ENCODE results near the gene GDPD5.
A peak's percentile ranks its signal among the peaks of the same experiment; 100 is the strongest.

Gene GDPD5

DNA sequence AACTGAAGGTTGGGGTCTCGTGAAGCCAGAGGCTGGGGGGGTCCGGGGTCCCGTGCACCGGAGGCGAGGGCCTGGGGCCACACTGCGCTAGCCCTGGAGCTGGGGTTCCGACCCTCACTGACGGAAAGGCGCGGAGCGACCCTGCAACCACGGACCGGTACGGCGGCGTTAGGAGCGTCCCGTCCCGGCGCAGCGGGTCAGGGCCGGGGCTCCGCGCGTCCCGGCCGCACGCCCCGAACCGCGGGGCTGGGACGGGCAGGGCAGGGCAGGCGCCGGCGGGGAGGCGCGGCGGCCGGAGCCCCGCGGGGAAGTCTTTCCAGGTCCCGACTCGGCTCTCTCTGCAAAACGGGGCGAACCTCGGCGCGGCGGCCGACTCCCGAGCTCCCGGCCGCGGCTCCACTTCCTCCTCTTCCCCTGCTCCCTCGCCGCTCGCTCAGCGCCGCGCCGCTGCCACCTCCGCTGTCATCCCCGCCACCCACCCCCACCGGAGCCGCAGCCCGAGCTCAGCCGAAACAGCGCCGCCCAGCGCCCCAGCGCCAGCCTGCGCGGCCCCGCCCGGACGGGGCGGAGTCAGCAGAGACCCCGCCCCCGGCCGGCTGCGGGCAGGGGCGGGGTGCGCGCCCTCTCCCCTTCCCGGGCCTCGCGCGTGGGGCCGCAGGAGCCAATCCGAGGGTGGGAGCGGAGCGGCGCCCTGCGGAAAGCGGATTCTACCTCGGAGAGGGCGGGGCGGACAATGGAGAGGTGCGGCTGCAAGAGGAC, at the start of gene GDPD5:
GDPD5 (minus strand) TSS at position 509 of the 759 bp plus-strand sequence. CDS start 48,206 bp downstream, outside the sequence.
- intact Hi-C loops (cut with DNase I): no loop called here
- DNase-seq: peak; percentile 34 to 94 (median 87)

GRCh38 chr11:75574698-75575602, 49.2 kb upstream of the GDPD5 start:
- DNase-seq: no peak
- intact Hi-C loops (cut with DNase I): no loop called here

- intact Hi-C loops (cut with DNase I): no loop called here
- no peak for DNase-seq
These were observed 47.0 kb upstream of the GDPD5 start for GRCh38 chr11:75572744-75573143.

DNA sequence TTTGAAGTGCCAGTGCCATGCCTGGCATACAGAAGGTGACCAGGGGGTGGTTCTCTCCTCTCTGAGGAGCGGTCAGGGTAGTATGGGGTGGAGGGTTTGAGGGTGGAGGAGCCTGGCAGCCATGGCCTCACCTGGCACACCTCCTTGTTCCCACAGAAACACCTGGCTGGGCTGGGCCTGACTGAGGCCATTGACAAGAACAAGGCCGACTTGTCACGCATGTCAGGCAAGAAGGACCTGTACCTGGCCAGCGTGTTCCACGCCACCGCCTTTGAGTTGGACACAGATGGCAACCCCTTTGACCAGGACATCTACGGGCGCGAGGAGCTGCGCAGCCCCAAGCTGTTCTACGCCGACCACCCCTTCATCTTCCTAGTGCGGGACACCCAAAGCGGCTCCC, 45.9 kb upstream of the GDPD5 start:
- intact Hi-C loops (cut with DNase I): no loop called here
- DNase-seq: no peak

DNA sequence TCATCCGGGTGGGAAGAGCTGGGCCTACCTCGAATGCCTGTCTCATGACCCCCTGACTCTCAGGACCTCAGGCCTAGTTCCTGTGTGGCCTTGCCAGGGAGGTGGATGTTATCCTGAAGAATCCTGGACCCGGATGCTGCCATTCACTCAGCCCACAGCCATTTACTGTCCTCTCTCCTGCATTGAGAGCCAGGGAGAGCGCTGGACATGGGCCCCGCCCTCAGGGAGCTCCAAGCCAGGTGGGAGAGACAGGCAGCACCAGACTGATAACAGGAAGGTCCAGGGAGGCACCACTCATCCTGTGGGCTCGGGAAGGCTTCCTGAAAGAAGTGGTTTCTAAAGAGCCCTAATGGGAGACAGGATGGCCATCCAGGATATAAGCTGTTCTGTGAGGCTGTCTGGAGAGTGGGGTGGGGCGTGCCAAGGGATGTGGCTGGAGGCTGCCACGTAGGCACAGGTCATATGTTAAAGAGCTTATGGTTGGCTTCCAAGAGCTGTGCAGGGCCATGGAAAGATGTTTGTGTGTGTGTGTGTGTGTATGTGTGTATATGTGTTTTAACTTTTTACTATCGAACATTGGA, 44.9 kb upstream of the GDPD5 start:
- DNase-seq: no peak
- intact Hi-C loops (cut with DNase I): no loop called here

- intact Hi-C loops (cut with DNase I): no loop called here
- no peak for DNase-seq
These were observed 43.0 kb upstream of the GDPD5 start for GRCh38 chr11:75568616-75569219.

GRCh38 chr11:75567971-75568370, 42.2 kb upstream of the GDPD5 start:
- DNase-seq: no peak
- intact Hi-C loops (cut with DNase I): no loop called here

- DNase-seq: no peak
- intact Hi-C loops (cut with DNase I): no loop called here
These were observed 41.1 kb upstream of the GDPD5 start for GRCh38 chr11:75566763-75567279.

- no peak for DNase-seq
- intact Hi-C loops (cut with DNase I): no loop called here
These were observed 40.4 kb upstream of the GDPD5 start for GRCh38 chr11:75565916-75566762.

DNA sequence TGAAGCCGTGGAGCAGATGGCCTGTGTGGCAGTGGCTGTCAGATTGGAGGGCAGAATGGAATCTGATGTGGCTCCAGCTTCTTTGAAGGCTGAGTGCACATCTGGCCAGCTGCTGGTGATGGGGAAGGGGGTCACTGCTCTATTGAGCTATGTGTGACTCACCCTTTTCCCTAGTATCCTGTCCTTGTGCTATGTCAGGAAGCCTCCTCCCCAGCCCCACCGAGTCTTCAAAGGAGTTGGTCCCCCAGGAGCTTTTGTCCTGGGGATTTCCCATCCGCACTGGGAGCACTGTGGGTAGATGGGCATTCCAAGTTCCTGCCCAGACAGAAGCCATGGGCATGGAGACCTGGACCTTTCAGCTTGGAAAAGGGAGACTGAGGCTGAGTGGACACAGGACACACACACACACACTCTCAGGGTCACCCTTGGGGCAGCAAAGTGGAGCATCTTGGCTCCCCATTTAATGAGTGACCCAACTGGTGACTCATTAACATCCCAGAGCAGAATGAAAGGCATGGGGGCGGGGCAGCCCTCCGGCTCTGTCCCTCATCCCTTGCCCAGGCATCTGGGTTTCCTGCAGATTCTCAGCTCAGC, 39.6 kb upstream of the GDPD5 start:
- peak in 4 of 42 donors; percentile 35 to 70 (median 58) for DNase-seq
- intact Hi-C loops (cut with DNase I): no loop called here

DNA sequence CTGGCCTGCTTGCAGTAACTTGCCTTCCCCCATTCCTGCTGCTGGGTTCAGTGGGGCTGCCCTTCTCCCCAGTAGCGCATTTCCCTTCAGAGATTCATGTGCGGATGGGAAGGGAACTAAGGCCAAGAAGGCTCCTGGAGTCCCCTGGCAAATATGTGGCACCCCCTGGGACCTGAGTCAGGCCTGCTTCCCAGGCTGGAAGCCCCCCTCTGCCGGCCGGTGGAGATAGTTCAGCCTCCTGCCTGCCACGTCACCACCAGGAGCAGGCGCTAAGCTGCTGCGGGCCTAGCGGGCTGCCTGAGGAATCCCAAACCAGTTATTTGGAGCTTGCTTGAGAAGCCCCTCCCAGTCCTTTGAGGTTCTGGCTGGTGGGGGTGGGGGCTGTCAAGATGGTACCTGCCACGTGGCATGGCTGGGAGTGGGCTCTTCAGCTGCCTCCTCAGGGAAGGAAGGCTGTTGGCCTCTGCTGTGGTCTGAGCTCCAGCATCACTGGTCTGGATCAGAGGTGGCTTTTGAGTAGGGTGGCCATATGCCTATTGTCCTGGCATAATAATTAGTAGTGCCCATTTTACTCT, 38.3 kb upstream of the GDPD5 start:
- DNase-seq: peak in 2 of 42 donors; percentile 27 to 61
- intact Hi-C loops (cut with DNase I): no loop called here

DNA sequence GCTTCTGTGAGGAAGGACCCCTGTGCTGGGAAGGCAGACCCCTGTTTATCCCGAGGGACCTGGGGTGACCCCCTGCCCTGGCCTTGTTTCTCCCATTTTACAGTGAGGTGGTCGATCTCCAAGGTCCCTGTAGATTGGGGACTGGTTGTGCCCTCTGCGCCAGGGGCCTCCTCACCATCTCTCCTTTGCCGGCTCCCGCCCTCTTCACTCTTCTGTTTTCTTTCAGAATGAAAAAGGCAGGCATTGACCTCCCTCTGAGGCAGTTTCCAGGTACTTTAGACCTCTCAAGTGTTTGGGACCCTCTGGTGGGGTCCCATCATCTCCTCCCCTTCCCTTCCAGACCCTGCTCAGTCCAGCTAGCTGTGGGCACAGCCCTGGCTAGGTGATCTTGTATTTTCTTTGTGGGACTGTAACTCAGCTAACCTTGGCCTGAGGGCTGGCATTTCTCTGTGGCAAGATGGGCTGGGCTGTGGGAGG, 37.8 kb upstream of the GDPD5 start:
- no peak for DNase-seq
- intact Hi-C loops (cut with DNase I): no loop called here

DNA sequence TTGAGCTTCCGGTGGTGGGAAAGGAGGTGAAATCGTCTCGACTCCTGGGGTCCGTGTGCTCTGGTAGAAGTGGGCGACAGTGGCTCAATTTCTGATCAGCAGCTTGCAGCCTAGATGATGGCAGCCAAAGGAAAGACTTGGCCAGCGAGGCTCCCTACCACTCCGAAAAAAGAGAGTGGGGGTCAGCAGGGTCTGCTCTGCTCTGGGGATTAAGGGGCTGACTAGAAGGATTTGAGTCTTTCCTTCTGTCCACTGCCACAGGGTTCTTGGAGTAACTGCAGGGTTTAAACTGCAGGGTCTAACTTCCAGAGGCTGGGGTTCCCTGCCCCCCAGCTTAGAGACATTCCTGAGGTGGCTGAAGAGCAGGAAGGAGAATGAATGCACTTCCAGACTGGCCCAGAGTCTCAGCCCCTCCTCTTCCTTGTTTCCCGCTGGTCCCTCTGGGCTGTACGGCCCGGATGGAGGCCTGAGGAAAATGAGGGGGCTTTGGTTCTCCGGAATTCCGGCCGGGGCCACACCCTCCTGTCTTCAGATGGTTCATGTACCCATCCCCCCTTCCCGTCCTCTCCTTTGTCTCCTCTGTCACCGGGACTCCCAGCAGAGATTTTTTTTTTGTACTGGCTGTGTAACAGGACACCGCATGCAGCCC, 37.2 kb upstream of the GDPD5 start:
- intact Hi-C loops (cut with DNase I): no loop called here

GRCh38 chr11:75562048-75562835, 36.5 kb upstream of the GDPD5 start, which contains the start of gene SERPINH1:
Gene SERPINH1 (plus strand): TSS chr11:75562253. CDS start chr11:75566350, 4,097 bp downstream.
- peak; percentile 54 to 88 (median 71) for DNase-seq
- intact Hi-C loops (cut with DNase I): no loop called here

More for the DNA sequence above, 37.2 kb upstream of the GDPD5 start:
- no peak for DNase-seq

DNA sequence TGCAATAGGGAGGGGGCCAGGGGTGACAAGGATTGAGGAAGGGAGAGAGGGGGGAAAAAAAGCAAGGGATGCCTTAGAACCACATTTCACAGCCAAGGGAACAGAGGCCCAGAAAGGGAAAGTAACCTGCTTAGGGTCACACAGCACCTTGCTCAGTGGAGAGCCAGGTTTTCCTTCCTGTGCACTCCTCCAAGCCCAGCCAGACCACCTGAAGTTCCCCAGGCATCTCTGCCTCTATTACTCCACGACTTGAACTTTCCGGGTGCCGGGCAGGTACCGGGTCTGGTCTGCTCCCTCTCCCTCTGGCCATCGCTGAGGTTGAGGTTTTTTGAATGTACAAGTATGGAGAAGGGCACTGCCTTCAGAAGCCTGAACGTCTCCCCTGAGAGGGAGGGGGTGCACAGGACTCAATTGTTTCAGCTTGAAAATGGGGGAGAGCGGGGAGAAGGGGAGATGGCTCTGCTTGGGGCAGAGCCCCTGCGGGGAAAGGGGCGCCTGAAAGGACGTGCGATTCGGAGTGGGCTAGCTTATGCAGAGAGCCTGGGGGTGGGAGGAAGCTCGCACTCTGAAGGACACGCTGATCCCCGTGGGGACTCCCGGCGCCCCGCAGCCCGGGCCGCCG, 35.8 kb upstream of the GDPD5 start:
- DNase-seq: no peak
- intact Hi-C loops (cut with DNase I): no loop called here

DNA sequence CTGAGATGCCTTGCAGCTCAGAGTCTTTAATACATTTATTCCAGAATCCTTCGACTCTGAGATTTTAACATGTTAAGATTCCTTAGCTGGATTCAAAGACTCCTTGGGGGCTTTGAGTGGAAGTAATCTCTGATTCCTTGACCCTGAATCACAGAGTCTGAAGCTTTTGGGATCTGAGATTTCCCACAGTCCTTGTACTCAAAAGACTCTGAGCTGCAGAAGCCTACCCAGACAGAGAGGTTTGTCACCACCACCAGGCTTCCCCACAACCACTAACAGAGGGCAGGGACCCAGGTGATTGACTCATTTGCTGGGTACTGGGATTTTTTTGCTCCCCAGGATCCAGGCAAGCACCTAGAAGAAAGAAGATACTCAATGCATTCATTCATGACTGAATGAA, 34.9 kb upstream of the GDPD5 start:
- intact Hi-C loops (cut with DNase I): no loop called here
- DNase-seq: no peak

Measured in head of caudate nucleus (tissue), 42 donors.